Measurements from ENCODE around the gene SEMA4C. TPM values are rescaled to one million over a fixed set of nuclear protein-coding genes. Genes with fewer than 3 reads are reported as not detected.
A peak's percentile ranks its signal among the peaks of the same experiment; 100 is the strongest.

The SEMA4C gene
- total RNA-seq, 2 experiments from 2014 or later = 55.8 to 56.8 TPM

DNA sequence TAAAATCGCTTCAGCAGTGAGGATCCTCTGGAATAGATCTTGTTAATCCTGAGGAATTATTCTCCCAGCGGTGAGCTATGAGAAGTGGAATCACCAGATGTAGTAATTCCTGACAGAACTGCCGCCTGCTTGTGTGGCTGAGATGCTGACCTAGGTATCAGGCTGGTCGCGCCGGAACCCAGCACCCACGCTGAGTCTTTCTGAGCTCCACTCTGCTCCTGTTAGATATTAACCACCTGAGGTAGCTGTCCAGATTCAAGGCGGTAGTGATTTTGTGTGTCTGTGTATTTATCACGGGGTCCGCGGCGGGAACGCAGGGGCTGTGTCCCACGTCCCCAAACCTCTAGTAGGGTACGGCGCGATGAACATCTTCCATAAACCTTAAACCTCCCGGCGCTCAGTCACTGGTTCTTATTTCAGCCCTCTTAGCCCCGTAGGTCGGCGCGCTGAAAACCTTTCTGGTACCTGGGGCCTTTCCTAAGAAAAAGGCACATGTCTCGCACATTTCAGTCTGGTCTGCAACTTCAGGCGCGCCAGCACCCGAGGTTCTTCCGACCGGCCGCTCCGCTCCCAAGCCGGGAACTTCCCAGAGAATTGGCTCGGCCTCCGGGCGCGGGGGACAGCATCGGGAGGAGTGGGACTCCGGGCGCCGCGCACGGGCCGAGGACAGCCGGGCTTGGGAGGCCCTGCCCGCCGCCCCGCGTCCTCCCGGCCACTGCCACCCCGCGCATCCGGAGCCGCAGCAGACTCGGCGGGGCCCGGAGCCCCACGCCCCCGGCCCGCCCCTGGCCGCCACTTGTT lies 54.4 kb downstream of the SEMA4C start:
- ChIA-PET CTCF (interaction anchor here (0.6 to 3.2 kb wide), 8 partner anchors 8 to 823 kb away, joined by 3 to 27 read pairs (median 6); partner anchors contain the start of genes ANKRD36 and ANKRD39), POLR2A (interaction anchor here (0.7 to 3.8 kb wide), 23 partner anchors 9 to 669 kb away, joined by 3 to 50 read pairs (median 5); partner anchors contain the start of genes ANKRD39, ARID5A and CNNM4)

DNA sequence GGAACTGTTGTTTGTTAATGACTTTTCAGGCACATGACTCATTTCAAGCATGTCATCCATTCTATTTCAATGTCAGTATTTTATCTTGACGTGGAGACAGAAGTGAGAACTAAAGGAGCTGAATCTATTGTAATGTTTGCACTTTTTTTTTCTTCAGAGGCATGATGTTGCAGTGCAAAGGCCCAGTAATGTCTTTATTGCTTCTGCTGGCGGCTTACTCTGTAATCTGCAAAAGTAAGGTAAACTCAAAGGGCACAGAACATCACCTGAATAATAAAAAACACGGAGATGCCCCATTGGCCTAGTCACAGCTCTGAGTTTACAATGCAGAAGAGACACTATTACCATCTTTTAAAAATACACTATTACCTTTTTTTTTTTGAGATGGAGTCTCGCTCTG lies 56.2 kb downstream of the SEMA4C start:
- no peaks in the 10 kb centered on the region for H3K27me3 Mint-ChIP-seq
- no peaks in the 10 kb centered on the region for H3K9me3 ChIP-seq (ENCODE audit: control insufficient read depth in 1 of 2, insufficient read depth in 1 of 2, low read length in 2 of 2)
- intact Hi-C loops (cut with DNase I, micrococcal nuclease) = loop anchor here in 1 of 2 experiments (2.0 kb wide), 1 partner anchor 147 kb away; no protein-coding TSS in a partner anchor
- CTCF ChIA-PET = interaction anchor here (0.7 to 1.3 kb wide), 3 partner anchors 13 to 44 kb away, joined by 3 to 5 read pairs (median 3); partner anchors contain the start of gene ANKRD39
- DNase-seq = no peak
- peaks cover 23% of the 10 kb centered on the region for H3K4me1 ChIP-seq (ENCODE audit: insufficient read depth, low read length)
- no peak for TF ChIP-seq CTCF (IDR thresholded peaks at IDR 0.05)
- H3K4me1 Mint-ChIP-seq (ENCODE audit: low read depth) = peaks cover 35% of the 10 kb centered on the region
- POLR2A ChIA-PET = interaction anchor here (0.6 to 1.5 kb wide), 3 partner anchors 11 to 485 kb away, joined by 3 to 5 read pairs (median 3); partner anchors contain the start of gene ANKRD39
- H3K36me3 Mint-ChIP-seq (ENCODE audit: low read depth) = peaks cover 25% of the 10 kb centered on the region
- ATAC-seq (ENCODE audit: poor library complexity) = no peak
- H3K4me3 Mint-ChIP-seq = peak overlapping the region; percentile 54
- no peak overlapping the region for H3K4me3 ChIP-seq (ENCODE audit: low read length)
- H3K27ac Mint-ChIP-seq = peak overlapping the region; percentile 53
- H3K27me3 ChIP-seq (ENCODE audit: control insufficient read depth in 1 of 2, insufficient read depth in 2 of 2, low read length in 2 of 2) = no peaks in the 10 kb centered on the region
- no peaks in the 10 kb centered on the region for H3K9me3 Mint-ChIP-seq
- H3K27ac ChIP-seq (ENCODE audit: low read depth in 1 of 2, low read length in 2 of 2) = no peak overlapping the region
- H3K36me3 ChIP-seq (ENCODE audit: insufficient read depth, low read length) = peaks cover 7% of the 10 kb centered on the region

More for the DNA sequence above, 54.4 kb downstream of the SEMA4C start:
- ATAC-seq (ENCODE audit: poor library complexity) = peak; percentile 10
- Mint-ChIP-seq H3K27me3 (no peaks in the 10 kb centered on the region), H3K27ac (peak overlapping the region; percentile 88), H3K9me3 (no peaks in the 10 kb centered on the region), H3K4me1 (ENCODE audit: low read depth) (peaks cover 54% of the 10 kb centered on the region), H3K36me3 (ENCODE audit: low read depth) (peaks cover 44% of the 10 kb centered on the region), H3K4me3 (peak overlapping the region; percentile 92)
- Histone ChIP-seq H3K27ac (ENCODE audit: low read depth in 1 of 2, low read length in 2 of 2) (peak overlapping the region; percentile 52 to 60), H3K36me3 (ENCODE audit: insufficient read depth, low read length) (peaks cover 10% of the 10 kb centered on the region), H3K9me3 (ENCODE audit: control insufficient read depth in 1 of 2, insufficient read depth in 1 of 2, low read length in 2 of 2) (no peaks in the 10 kb centered on the region), H3K27me3 (ENCODE audit: control insufficient read depth in 1 of 2, insufficient read depth in 2 of 2, low read length in 2 of 2) (no peaks in the 10 kb centered on the region), H3K4me3 (ENCODE audit: low read length) (peak overlapping the region; percentile 77), H3K4me1 (ENCODE audit: insufficient read depth, low read length) (peaks cover 42% of the 10 kb centered on the region)
- peak in 4 of 14 experiments; percentile 4 to 48 (median 22) for DNase-seq
- intact Hi-C loops (cut with DNase I, micrococcal nuclease) = loop anchor here (1.0 to 5.0 kb wide), 9 partner anchors 9 to 278 kb away; partner anchors contain the start of genes ANKRD39 (in 2 of the 2), CNNM4 (in 2 of the 2), ARID5A (in 1 of the 2) and LMAN2L (in 1 of the 2)
- TF ChIP-seq CTCF (IDR thresholded peaks at IDR 0.05) = no peak

- ChIA-PET CTCF (no interaction called here), POLR2A (no interaction called here)
- Mint-ChIP-seq H3K4me3 (no peak overlapping the region), H3K4me1 (ENCODE audit: low read depth) (peaks cover 30% of the 10 kb centered on the region), H3K9me3 (no peaks in the 10 kb centered on the region), H3K36me3 (ENCODE audit: low read depth) (peaks cover 9% of the 10 kb centered on the region), H3K27ac (peak overlapping the region; percentile 65), H3K27me3 (no peaks in the 10 kb centered on the region)
- no peak for ATAC-seq (ENCODE audit: poor library complexity)
- no peak for TF ChIP-seq CTCF (IDR thresholded peaks at IDR 0.05)
- H3K27ac ChIP-seq (ENCODE audit: low read depth in 1 of 2, low read length in 2 of 2) = no peak overlapping the region
- H3K27me3 ChIP-seq (ENCODE audit: control insufficient read depth in 1 of 2, insufficient read depth in 2 of 2, low read length in 2 of 2) = no peaks in the 10 kb centered on the region
- no peak overlapping the region for H3K4me3 ChIP-seq (ENCODE audit: low read length)
- intact Hi-C loops (cut with DNase I, micrococcal nuclease) = no loop called here
- peaks cover 5% of the 10 kb centered on the region for H3K36me3 ChIP-seq (ENCODE audit: insufficient read depth, low read length)
- peaks cover 22% of the 10 kb centered on the region for H3K4me1 ChIP-seq (ENCODE audit: insufficient read depth, low read length)
- H3K9me3 ChIP-seq (ENCODE audit: control insufficient read depth in 1 of 2, insufficient read depth in 1 of 2, low read length in 2 of 2) = no peaks in the 10 kb centered on the region
- DNase-seq = no peak
Measured at GRCh38 chr2:96811917-96812316, 58.0 kb downstream of the SEMA4C start.

All from CD4-positive, alpha-beta T cell (primary cell).